A549 treated with ZK216348 at 1 μM for 4 hours (cell line): ENCODE results near the gene SNHG17. TPM values are rescaled to one million over a fixed set of nuclear protein-coding genes. Genes with fewer than 3 reads are reported as not detected.

Experiments
- total RNA-seq: library from RNA; stranded (reverse); fragments of 200-300 nt; extraction: Qiagen RNA extraction; gene quantifications from 5 replicates; pipeline ENCODE4 v1.2.3, GENCODE V29; 2022; ENCODE audit warnings: low read depth

Gene SNHG17
- total RNA-seq, result 165 to 191 TPM (median 186 TPM) in 5 replicates

GRCh38 chr20:38434770-38435554 lies at the start of gene SNHG17:
Gene SNHG17, minus strand, starts transcription at chr20:38435328.

GRCh38 chr20:38472513-38473366 lies 37.6 kb upstream of the SNHG17 start, which contains the start of gene RALGAPB:
Gene RALGAPB, plus strand, starts transcription at chr20:38472843. Its CDS starts 15,590 bp downstream, at chr20:38488433.

Other genes starting within 250 kb of the SNHG17 start
- 0.08 to 0.24 TPM (median 0.17 TPM) in 5 replicates for gene KIAA1755, start 174.6 kb downstream of the SNHG17 start, total RNA-seq
- gene BPI, start 131.2 kb downstream of the SNHG17 start, total RNA-seq, result not detected in 5 replicates
- gene LBP, start 88.8 kb downstream of the SNHG17 start, total RNA-seq, result 0.72 to 1.5 TPM (median 1.3 TPM) in 5 replicates
- 11.2 to 20.0 TPM (median 17.7 TPM) in 5 replicates for gene RALGAPB, start 37.5 kb upstream of the SNHG17 start, total RNA-seq
- not detected in 5 replicates for gene ADIG, start 145.9 kb upstream of the SNHG17 start, total RNA-seq
- gene ARHGAP40, start 166.5 kb upstream of the SNHG17 start, total RNA-seq, result not detected in 5 replicates